ENCODE results near the gene LARGE1.

DNA sequence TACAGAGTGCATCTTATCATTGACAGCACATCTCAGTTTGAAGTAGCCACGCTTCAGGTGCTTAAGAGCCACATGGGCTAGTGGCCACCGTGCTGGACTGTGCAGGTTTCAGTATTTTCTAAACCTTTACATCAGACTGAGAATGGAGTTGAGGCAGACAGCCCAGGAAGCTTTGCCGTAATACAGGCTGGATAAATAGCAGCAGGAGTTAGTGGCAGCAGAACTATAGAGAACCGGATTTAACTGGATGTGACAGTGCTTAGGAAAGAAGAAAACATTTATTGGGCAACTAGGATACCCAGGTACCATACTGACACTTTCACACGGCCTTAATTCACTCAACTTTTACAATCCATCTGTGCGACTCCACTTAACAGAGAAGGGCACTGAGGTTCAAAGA, 145.5 kb downstream of the LARGE1 start:
- TF ChIP-seq, protein P1, sequence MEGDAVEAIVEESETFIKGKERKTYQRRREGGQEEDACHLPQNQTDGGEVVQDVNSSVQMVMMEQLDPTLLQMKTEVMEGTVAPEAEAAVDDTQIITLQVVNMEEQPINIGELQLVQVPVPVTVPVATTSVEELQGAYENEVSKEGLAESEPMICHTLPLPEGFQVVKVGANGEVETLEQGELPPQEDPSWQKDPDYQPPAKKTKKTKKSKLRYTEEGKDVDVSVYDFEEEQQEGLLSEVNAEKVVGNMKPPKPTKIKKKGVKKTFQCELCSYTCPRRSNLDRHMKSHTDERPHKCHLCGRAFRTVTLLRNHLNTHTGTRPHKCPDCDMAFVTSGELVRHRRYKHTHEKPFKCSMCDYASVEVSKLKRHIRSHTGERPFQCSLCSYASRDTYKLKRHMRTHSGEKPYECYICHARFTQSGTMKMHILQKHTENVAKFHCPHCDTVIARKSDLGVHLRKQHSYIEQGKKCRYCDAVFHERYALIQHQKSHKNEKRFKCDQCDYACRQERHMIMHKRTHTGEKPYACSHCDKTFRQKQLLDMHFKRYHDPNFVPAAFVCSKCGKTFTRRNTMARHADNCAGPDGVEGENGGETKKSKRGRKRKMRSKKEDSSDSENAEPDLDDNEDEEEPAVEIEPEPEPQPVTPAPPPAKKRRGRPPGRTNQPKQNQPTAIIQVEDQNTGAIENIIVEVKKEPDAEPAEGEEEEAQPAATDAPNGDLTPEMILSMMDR (IDR thresholded peaks at IDR 0.05), result no peak
- TF ChIP-seq POLR2A (IDR thresholded peaks at IDR 0.05), result no peak
